Activated CD4-positive, alpha-beta T cell treated with anti-CD3 and anti-CD28 coated beads, Interleukin-2, Interleukin-6, amounts not matched to agents 100 ng/mL and 50 ng/mL, durations not matched to agents 16 hours and 8 hours (primary cell): ENCODE results near the gene LINC00237.

ENCODE experiments used
- DNase-seq: peaks from one replicate; pipeline ENCODE4 v3.0.0-alpha.2; 2020

Gene LINC00237

DNA sequence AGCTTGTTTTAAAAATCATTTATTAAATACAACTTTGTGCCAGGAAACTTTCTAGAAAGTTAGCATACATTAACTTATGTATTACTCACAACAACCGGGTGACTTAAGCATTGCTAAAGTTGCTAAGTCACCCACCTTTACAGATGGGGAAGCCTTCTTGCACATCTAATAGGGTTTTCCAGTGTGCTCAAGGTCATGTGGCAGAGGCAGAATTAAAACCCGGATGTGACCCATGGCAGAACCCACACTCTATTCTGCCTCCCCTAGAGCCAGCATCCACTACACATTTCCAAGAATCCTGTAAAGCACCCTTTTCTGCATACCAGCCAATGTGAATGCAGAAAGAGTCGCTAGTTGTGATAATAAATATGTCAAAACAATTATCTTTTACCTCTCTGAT lies 13.4 kb downstream of the LINC00237 start:
- no peak for DNase-seq

DNA sequence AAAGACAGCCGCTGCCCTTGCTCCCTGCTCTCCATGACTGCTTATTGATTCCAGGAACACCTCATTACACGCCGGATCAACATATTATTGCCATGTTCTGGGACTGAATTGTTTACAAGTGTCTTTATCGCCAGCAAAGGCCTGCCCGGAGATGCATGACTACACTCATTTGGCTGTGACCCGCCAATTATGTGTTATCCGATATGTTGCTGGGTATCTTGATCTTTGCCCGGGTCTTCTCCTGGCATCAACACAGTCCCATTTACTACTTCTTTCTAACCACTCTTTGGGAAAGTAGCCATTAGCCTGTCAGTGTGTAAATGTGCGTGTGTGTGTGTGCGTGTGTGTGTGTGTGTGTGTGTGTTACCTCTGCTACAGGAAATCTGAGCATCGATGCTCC lies 15.4 kb downstream of the LINC00237 start:
- no peak for DNase-seq

DNA sequence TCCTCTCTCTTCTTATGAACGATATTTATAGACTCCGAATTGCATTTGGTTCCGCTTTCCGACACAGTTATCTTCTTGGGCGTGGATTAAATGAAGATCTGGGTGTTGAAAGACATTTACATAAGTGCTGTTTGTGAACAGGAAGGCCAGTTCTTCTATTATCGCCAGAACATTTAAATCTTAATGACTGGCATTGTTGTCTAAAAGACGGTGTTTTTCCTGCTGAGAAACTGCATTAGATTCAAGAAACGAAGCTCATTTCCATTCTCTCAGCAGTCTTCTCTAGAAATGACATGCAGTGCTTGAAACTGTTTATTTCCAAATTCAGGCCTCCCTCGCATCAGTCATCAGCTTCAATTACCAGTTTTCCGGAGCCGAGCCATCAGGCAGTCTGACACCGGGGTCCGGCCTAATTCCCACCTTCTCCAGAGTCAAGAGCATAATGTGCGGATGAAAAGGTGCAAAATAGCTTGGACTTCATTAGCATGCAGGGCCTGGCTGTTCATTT lies 16.0 kb downstream of the LINC00237 start:
- no peak for DNase-seq

DNA sequence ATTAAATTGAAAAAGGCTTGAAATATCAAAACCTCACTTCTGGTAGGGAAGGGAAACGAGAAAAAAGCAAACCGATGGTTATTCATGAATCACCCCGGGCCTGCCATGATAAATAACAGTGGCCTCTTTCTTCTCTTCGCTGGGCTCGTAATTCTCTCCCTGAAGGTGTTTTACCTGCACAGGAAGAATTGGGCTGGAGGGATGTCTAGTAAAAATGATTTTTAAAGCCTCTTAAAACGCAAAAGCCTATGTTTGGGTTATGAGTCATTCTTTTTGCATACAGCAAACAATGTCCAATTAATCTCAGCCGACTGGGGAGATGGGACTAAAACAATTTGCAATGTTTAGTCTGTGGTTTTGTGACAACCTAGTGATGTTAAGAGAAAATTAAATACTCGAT lies 16.8 kb downstream of the LINC00237 start:
- no peak for DNase-seq

DNA sequence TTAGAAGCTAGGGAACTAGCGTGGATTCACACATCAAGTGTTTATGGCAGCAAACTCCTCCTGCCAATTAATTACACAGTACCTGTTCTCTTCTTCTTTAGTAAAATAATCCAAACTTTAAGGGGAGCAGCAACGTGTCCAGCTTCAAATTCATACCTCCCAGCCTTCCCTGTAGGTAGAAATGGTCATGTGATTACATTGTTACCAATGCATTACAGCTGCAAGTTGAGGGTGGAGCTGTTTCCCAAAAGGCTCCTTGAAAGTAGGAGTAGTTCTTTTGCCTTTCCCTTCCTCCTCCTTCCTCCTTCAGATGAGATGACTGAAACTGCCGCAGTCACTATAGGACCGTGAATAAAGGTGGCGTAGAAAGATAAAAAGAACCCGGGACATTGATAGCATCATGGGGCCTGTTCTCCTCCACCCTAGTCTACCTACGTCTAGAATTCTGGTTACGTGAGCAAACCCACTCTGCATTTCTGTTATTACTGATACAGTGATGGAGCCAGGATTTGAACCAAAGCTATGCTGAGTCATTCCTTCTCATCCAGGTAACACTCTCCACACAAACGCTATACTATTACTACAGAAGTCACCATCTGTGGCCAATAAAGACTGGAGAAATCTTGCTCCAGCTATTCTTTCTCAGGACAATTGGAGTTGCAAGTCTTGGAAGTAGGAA lies 18.2 kb downstream of the LINC00237 start:
- DNase-seq, result no peak

DNA sequence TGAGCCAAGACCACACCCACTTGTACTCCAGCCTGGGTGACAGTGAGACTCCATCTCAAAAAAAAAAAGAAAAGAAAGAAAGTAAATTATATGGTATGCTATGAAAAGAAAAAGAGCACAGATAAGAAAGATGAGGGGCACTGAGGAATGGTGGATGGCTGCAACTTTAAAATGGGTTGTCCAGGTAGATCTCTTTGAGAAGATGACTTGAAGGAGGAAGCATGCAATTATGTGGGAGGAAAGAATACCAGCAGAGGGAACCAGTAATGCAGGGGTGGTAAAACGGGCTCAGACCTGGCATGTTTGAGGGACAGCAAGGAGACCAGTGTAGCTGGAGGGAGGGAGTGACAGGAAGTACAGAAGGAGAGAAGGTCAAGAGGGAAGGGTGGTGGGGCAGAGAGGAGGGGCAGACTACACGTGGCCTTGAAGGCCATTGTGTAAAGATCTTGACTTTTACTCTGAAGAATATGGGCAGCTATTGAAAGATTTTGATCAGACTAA lies 22.3 kb downstream of the LINC00237 start:
- no peak for DNase-seq

DNA sequence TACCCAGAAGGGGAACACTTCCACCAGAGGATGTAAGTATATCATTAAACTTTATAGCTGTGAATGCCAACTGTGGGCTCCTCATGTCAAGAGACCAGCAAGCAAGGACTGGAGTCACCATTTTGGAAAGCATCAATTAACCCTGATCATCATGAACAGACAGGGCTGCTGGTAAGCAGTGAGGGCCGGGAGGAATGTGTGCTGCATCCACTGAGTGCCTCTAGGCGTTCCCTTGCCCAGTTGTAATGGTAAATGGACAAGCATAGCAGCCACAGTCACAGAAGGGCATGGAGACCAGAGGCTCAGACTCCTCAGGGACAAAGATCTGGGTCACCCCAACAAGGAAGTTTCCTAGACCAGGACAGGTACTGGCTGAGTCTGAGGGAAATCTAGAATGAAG lies 23.6 kb downstream of the LINC00237 start:
- no peak for DNase-seq

DNA sequence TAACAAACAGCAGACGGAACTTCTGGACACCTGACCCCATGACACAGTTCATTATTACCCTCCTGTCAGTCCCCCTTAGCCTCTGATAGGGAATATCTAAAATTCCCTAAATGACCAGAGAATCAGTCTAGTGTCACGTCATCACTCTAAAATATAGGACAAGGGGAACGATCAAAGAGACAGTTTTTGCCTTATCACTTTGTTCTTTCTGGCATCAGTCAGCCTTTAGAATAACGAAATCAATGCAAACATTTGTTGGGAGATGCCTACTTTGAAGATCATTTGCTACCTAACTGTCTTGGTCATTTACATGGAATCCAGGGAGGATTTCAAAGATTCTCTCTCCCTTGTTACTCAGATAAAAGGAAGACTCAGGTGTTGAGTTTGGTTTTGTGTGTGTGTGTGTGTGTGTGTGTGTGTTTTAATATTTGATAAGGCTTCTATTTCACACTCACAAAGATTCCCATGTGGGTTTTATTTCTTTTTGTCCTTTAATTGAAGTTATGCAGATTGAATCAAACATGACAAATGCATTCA lies 28.3 kb downstream of the LINC00237 start:
- DNase-seq, result no peak

DNA sequence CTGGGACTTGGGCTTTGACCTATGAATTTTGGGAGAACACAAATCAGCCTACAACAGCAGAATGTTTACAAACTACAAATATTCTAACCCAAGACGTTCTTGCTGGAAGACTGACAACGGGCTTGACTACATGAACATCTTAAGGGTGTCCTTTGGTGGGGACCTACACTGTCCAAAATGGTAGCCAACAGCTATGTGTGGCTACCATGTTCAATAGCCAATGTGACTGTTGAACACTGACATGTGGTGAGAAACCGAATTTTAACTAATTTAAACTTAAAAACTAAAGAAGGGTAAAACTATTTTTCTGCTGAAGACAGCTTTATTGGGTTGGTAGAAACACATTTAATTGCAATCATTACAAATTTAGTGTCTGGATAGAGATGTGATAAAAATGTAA lies 30.1 kb downstream of the LINC00237 start:
- no peak for DNase-seq

DNA sequence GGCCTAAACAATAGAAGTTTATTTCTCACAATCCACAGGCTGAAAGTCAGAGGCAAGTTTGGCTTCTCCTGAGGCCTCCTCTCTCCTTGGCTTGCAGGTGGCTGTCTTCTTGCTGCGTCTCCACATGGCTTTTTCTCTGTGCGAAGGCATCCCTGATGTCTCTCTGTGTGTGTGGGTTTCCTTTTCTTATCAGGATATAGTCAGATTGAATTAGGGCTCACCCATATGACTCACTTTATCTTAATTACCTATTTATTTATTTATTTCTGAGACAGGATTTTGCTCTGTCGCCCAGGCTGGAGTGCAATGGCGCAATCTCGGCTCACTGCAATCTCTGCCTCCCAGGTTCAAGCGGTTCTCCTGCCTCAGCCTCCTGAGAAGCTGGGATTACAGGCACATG lies 30.7 kb downstream of the LINC00237 start:
- DNase-seq, result no peak

DNA sequence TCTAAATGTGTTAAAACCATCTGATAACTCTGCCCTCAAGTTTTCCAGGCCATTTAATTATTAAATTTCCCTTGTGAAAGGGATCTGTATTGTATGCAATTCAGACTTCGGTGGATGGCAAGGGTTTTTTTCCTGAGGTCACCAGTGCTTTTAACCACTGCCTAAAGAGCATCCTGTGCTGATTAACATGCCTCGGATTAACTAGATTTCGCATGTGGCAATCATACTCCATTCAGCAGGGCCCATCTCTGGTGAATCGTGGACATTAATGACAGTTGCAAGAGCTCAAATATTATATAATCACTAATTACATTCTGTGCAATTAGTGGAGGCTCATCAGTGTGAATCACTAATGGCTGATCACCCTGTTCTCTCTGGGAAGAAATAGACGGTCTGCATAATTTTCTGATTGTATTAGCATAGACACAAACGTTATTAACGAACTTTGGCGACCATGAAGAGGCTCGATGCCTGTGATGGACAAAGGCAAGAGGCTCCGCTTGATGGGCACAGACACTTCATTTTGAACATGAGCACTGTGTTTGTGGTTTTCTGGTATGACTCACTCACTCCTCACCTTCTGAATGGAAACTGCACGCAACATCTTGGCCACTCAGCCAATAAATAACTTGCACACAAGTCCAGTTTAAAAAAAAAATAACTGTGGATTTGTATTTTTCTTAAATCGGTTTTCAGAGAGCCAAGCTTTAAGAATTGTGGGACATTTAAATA lies 31.4 kb downstream of the LINC00237 start:
- DNase-seq, result peak; percentile 43

DNA sequence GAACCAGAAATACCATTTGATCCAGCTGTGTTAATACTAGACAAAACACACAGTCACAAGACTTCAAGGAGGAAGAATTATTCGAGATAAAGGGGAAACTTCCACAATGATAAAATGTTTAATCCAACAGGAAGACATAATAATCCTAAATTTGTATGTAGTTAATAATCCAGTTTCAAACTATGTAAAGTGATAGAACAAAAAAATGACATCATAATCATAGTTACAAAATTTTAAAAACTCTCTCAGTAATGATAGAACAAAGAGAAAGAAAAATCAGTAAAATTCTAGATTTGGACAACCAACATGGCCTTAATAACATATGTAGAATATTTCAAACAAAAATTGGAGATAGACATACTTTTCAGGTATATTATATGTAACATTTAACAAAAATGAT lies 38.9 kb downstream of the LINC00237 start:
- no peak for DNase-seq

DNA sequence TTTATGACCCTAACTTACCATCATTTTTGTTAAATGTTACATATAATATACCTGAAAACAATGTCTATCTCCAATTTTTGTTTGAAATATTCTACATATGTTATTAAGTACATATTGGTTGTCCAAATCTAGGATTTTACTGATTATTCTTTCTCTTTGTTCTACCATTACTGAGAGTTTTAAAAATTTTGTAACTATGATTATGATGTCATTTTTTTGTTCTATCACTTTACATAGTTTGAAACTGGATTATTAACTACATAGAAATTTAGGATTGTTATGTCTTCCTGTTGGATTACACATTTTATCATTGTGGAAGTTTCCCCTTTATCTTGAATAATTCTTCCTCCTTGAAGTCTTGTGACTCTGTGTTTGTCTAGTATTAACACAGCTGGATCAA lies 41.2 kb downstream of the LINC00237 start:
- DNase-seq, result no peak

DNA sequence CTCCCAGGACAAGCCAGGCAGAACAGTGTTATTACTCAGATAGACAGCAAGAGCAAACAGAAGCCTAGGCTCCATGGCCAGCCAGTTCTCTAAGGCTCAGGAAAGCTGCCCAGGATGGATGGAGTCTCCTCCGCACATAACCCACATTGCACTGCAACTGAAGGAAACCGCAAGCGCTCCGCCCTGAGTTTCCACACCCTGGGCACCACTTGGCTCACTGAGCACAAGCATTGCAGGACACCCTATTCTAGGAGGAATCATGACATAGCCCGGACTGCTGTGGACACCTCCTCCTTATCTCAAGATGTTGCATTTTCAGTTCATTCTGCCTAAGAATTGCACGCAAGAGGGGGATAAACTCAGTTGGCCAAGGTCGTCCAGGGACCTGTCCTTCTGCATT lies 42.9 kb downstream of the LINC00237 start:
- DNase-seq, result no peak

DNA sequence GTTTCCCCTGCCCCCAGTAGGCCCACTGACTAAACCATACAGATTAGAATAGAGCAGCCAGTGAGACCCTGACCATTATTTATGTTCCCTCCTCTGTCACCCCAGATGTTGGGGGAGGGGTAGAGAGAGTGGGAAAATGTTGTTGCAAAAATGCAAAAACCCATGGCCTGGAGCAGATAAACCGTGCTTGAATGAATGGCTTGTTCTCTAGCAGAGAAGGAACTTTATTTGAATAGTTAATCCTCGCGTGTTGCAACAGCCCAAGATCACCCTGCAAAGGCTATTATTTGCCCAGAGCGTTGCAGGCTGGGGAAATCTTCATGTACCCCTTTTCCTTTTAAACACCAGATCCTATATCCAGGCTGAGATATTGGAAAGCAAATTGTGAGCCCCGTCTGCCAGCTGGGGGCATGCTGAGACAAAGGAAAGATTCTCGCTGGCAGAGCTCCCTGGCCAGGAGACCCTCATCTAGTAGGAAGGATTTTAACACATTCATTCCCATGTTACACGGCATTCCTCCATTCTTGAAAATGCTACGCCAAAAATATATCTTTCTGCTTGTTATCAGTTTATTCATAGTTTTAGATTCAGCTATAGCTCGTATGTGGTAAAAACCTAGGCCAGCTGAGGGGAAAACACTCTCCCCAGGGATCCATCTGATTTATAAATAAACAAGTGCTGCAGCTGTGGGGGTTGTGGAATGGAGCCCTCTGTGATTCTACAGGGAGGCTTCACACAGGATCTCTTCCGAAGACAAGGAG lies 53.0 kb downstream of the LINC00237 start:
- DNase-seq, result no peak

DNA sequence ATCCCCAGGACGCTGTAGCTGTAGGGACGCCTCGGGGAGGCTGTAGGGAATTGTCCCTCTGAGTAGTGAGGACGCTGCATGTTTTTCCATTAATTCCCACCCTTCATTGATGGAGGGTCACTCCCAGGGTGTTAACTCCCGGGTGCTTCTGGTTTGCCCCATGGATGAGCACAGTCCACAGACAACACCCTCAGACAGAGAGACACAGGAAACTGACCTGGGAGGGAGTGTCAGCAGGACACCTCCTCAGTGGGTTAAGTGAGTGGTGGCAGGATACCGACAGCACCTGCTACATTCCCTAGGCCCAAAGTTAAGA lies 53.5 kb downstream of the LINC00237 start:
- no peak for DNase-seq

DNA sequence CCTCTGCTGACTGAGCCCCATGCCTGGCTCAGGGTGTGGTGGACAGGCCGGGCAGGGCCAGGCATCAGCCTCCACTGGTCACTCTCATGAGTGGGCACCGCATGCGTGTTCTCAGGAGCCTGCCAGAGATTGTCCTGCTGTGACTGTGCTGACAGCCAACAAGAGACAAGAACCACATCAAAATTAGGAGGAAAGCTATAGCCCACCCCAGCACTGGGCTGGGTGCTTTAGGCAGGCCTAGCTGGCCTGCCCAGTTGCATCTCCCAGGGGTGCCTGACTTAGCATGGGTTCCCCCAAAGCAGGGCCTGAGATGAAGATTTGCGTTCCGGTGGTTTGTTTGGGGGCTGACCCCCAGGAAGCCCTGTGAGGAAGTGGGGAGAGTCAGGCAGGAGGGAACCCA lies 53.9 kb downstream of the LINC00237 start:
- DNase-seq, result no peak

DNA sequence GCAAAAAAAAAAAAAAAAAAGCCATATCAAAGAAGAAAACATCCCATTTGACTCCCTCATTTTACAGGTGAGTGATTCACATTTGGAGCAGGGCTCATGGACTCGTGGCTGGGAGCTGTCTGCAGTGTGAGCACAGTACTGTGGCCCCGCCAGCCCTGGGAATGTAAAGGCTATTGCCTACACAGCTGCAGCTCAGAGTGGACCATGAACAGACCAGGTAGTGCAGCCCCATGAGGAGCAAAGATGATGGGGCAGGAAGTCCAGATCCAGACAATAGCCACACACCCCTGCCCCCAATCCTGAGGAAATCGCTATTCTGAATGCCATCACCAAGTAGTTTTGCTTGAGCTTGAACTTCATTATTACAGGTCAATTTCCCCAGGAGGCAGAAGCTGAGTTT lies 55.4 kb downstream of the LINC00237 start:
- no peak for DNase-seq

DNA sequence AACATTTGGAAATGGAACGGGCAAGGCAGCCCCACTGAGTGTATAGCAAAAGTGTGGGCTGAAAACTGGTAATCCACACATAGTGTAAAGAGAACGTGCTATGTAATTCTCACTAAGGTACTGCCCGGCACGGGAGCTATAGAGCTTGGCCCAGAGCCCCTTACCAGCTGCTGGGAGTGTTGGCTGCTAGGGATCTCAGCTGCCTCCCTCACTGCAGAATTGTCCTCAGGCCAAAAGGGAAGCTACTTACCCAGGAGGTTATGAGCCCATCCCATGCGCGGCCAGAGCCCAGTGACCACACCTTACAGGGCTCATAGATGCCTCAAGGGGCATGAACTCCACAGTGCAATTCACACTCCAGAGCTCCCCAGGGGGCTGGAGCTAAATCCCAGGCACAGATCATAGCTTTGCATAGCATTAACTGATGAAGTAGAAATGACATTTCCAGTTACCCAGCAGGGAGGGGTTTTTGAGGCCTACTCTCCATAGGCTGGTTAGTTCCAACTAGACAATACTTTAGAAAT lies 56.8 kb downstream of the LINC00237 start:
- DNase-seq, result no peak

DNA sequence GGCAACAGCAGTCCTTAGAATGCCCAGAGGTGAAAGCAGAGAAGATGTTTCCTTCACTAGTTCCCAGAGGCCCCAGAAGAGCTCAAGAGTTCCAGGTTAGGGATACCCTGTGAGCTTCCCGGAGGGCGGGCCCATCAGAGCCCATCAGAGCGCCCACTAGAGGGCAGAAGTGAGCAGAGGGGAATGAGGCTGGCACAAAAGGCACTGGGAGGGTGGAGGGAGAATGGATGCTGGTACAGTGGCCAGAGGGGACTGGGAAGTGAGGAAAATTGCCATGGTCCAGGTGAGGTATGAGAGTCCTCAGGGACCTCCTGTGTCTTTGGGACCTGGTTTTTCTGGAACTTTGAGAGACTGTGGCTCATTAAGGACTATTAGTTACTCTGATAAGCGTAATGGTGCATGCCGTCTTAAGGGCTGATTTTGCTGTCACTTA lies 57.3 kb downstream of the LINC00237 start:
- peak; percentile 67 for DNase-seq

DNA sequence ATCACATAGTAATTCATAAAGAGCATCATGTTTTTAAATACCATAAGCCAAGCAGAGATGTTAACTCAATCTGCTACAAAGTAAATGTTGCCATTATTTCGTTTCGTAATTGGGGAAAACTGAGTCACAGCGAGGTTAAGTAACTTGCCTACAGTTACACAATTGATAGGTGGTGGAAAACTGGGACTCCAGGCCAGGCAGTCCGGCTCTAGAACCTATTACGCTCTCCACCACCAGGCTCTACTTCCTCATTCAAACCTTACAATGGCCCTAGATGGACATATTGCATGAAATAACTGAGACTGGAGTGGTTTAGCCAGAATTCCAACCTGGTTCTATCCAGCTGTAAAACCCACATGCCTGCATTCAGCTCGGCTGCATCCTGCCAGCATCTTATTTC lies 58.2 kb downstream of the LINC00237 start:
- no peak for DNase-seq

DNA sequence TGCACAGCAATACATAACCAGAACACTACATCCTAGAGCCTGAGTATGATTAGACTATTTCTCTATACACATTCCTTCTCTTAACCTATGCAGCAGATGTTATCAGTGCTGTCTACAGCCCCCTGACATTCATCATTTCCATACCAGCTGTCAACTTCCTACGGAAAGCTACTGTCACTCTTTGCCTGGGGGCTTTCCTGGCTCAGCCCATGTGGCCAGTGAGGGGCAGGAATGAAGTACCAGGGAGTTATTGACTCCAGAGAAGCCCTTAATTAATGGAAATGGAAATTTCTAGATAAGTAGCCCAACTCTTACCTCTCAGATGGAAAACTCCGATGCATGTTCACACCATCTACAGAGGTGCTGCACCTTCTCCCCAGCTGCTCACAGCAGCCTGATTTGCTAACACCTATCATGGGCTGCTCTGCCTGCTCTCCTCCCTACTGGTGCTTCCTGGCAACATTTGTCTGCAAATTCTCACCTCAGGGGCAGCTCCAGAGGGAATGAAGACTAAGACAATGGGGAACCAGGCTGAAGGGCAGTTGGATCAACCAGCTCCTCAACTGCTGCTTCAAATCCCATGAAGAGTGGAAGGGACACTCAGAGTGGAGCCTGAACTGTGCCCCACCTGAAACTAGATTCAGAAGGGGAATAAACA lies 59.6 kb downstream of the LINC00237 start:
- no peak for DNase-seq
